Measurements from ENCODE around the gene IFITM2.

IFITM2 gene

DNA sequence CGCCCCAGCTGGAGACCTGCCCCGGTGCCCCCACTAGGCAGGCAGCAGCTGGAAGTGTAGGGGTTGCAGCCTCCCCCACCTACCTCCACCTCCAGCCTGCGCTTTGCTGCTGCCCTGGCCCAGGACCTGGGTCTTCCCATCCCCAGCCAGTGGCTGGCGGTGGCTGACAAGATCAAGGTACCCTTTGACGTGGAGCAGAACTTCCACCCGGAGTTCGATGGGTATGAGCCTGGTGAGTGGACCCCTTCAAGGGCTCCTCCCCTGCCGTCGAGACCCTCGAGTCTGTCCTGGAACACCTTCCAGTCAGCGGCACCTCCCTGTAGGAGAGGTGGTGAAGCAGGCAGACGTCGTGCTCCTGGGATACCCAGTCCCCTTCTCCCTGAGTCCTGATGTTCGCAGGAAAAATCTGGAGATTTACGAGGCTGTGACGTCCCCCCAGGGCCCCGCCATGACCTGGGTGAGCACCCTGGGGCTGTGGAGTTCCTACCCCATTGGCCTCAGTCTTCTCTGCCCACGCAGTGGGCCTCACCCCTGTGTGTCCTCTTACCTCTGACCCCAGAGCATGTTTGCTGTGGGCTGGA lies 14.3 kb upstream of the IFITM2 start:
- DNase-seq (ENCODE audit: low spot score), result no peak

DNA sequence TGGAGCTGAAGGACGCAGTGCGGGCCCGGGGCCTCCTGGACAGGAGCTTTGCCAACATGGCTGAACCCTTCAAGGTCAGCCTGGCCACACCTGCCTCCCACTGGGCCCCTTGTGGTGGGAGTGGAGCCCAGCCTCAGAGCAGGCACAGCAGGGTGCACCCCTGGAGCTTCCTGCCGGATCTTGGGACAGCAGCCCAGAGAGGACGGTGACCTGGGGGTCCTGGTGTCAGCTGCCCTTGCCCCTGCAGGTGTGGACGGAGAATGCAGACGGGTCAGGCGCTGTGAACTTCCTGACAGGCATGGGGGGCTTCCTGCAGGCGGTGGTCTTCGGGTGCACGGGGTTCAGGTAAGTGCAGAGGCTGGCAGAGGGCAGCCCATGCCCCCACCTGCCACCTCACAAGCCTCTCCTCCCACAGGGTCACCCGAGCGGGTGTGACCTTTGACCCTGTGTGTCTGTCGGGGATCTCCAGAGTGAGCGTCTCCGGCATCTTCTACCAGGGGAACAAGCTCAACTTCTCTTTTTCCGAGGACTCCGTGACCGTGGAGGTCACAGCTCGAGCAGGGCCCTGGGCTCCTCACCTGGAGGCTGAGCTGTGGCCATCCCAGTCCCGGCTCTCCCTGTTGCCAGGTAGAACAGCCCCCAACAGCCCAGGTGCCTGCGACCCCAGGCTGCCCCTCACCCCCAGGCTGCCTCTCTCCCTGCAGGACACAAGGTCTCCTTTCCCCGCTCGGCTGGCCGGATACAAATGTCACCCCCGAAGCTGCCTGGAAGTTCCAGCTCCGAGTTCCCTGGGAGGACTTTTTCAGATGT lies 13.6 kb upstream of the IFITM2 start:
- DNase-seq (ENCODE audit: low spot score), result no peak

DNA sequence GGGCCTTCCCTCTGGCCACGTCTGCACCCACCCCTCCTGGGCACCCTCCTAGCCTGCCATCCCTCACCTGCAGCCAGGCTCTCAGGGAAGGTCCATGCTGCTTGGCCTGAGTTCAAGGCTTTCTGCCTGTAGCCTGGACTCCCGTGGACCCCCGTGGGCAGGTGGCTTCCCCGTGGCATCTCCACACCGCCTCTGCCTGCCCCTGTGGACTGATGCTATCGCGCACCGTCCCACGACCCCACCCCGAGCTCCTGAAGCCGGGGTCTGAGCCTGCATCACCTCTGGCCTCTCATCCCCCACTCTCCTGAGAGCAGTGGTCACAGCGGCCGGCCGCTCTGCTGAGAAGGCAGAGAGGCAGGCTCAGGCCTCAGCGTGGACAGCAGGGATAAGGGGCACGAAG lies 12.8 kb upstream of the IFITM2 start:
- no peak for DNase-seq (ENCODE audit: low spot score)

DNA sequence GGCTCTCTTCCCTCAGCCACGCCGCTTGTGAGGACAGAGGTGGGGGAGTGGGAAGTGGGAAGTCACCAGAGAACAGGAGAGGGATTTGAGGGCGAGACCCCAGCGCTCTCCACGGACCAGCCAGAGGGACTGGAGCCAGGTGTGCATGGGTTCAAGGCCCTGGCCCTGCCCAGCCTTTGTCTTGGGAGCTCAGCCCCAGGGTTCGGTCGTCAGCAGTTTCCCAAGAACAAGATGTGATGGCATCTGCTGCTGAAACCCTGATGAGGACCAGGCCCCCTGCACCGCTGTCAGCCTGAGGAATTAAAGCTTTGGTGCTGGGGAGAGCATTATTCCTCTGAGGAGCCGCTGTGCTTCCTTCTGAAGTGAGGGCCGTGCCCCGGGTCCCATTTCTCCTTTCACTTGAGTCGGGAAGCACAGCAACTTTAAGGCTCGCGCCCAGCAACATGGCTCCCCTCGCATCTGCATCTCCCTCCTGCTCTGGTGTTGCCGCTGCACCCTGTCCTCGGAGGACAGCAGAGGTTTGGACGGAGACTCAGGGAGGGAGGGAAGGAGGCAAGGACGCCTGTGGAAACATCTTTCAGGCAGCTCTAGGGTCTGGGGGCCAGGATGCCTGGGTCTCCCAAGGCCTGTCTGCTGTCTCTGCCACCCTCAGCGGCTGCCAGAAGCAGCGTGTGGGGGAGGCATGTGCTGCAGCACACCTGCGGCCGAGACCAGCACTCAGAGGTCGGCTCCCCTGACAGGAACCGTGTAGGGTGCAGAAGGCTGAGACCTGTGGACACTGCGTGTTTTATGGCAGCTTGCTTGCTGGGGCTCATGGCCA lies 12.1 kb upstream of the IFITM2 start:
- no peak for DNase-seq (ENCODE audit: low spot score)

DNA sequence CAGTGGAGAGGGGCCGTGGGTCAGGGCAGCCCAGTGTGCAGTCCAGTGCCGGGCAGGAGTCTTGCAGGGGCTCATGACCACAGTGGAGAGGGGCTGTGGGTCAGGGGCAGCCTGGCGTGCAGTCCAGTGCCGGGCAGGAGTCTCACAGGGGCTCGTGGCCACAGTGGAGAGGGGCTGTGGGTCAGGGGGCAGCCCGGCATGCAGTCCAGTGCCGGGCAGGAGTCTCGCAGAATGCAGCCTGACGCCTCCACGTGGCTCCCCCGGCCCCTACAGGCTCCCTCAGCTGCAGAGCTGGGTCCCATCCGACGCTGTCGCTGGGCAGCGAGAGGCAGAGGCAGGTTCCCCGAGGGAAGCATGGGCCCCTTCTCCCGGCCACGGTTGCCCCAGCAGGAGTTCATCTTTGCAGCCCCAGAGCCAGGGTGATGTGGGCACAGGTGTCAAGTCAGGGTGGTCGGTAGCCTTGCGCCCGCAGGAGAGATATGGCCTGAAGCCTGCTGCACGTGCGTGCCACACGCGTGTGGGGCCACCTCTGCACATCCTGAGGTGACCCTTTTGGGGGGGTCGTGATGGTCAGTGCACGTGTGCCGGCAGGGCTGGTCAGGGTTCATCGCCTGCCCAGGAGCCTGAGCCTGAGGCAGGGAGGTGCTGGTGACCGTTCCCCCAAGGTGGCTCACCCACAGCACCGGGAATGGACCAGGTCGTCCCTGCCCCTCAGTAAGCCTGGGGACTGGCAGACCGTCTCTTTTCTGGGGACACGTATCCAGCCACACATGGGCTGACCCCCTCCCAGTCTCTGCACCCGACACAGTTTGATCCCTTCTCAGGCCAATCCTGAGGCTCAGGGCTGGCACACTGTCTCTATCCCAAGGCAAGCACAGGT lies 11.2 kb upstream of the IFITM2 start:
- DNase-seq (ENCODE audit: low spot score), result no peak

DNA sequence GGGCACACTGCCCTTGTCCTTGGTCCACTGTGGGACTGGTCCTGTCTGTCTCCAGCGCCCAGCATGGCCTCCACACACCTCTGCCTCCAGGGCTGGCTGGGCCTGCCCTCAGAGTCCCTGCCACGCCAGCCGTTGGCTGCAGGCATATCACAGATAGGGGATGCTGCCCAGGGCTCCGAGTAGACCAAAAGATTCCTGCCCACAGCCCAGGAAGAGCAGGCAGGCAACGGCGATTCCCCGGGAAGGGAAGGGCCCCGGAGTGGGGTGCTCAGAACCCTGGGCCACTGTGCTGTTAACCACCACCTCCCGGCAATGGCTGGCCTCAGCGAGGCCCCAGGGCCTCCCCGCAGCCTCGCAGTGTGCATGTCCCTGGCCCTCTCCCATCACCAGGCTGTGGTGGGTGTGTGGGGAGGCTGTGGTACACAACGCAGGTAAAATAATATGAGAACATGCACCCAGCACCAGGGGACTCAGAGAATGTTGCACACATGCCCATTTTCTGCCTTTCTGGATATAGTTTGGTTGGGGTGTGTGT lies 10.5 kb upstream of the IFITM2 start:
- DNase-seq (ENCODE audit: low spot score), result no peak

DNA sequence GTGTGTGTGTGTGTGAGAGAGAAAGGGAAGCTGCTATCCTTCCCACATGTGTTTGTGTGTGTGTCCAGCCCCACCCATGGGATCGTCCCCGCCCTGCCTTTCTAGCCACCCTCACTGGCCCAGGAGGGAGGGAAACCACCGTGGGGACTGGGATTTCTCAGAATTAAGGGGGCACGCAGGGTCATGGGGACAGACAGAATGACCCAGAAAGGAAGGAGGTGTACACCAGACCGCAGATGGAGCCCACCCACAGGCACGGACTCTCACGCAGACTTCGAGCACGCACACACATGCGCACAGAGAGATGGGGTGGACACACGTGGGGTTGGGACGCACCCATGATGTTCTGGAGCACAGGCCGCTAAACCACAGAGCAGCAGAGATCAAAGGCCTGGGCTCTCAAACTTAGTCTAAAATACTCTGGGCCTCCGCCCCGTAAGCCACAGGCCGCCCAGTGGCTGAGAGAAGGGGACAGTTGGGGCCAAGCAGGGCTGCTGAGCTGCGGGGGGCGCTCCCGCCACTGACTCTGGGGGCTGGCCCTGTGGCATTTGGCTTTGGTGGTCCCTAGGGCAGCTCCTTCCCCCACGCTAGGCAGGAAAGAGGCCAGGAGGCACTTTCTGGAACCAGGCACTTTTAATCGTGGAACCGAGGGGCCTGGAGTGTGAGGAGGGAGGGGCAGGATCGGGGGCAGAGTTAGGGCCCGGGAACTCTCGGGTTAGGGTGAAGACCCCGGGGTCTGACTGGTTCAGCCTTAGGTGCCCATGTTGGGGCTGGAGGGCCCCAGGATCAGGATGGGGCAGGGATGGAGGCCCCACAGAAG lies 9.8 kb upstream of the IFITM2 start:
- DNase-seq (ENCODE audit: low spot score), result no peak

DNA sequence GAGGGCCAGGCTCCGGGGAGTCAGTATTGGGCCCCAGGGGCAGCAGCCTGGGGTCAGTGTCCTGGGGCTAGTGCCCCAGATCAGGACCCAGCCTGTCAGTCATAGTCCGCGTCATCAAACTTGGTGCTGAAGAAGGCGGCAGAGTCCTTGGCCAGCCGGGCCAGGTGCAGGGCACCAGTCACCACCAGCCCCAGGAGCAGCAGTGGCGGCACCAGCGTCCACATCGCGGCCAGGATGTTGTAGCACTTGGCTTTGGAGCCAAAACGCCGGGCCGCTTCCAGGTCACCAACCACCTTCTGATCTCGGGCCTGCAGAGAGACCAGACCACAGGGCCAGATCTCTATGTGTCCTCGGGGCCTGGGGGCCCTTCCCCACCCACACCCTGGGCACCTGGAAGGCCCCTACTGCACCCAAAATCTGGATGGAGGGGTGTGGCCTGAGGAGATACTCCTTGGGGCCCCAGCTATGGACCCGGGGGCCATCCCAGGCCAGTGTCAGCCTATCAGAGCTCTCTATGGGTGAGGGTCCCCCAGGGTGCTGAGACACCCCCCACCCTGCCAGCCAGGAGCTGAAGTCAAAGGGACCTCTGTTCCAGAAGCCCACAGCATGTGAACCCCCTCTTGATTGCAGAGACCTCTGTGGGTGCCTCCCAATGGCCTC lies 9.1 kb upstream of the IFITM2 start:
- no peak for DNase-seq (ENCODE audit: low spot score)

DNA sequence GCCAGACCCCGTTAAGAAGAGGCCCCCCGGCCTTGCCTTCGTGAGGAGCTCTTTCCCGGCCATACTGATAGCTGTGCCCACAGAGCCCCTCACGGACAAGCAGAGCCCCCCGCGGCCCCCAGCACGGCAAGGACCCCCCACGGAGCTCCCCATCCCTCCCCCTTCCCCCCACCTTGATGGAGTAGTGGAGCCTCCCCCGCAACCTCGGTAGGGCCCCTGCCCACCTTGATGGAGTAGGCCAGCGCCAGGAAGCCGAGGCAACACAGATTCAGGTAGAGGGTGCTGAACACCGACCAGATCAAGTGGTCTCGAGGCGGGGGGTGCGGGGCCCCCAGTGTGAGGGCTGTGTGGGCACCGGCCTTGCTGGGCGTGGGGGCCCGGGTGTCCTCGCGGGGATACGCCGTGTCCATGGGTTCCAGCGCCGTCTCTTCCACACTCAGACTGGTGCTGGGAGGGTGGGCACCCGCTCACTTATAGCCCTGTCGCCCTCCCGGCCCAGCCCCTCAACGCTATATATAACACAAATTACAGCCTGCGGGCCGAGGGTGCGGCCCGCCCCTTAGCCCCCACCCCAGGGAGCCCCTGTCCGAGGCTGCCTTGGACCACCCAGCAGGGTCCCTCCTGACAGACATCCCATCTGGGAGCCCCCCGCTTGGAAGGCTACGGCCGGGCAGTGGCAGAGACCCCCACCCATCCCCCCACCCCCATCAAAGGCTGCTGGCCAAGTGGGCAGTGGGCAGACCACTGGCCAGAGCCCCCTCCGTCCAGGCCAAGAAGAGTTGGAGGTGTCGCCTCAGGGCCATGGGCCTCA lies 8.3 kb upstream of the IFITM2 start, which contains the start of gene IFITM5:
Gene IFITM5, minus strand, starts transcription at position 446 of the 811 bp plus-strand sequence. Its CDS starts 36 bp downstream, at position 410.
- no peak for DNase-seq (ENCODE audit: low spot score)

DNA sequence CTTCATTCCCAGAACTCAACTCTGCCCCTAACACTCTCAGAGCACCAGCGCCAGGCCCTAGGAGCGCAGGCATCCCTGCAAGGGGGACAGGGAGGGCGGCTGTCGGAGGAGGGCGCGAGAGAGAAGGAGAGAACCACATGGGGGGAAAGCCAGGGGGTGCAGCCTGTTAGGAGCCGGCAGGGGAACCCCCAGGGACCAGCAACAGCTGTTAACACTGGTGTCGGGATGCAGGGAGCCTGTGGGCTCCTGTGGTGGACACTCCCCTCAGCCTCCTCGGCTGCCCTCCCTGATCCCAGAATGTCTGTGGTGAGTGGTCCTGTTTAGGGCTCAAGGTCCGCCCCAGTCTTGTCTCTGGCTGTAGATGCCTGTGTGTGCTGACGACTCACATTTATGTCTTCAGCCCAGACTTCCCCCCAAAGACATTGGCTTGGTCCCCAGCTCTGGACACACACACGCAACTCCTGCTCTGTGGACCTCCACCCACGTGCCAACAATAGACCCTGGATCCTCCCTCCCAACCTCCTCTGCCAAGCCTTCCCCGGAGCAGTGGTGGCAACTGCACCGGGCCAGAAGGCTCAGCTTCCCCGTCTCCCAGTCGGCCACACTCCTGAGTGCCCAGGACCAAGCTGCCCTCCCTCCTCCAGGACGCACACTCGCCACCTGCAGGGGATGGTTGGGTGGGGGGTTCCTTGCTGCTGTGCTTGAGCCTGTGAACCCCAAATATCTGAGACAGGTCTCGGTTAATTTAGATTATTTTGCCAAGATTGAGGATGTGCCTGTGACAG lies 7.5 kb upstream of the IFITM2 start:
- no peak for DNase-seq (ENCODE audit: low spot score)

DNA sequence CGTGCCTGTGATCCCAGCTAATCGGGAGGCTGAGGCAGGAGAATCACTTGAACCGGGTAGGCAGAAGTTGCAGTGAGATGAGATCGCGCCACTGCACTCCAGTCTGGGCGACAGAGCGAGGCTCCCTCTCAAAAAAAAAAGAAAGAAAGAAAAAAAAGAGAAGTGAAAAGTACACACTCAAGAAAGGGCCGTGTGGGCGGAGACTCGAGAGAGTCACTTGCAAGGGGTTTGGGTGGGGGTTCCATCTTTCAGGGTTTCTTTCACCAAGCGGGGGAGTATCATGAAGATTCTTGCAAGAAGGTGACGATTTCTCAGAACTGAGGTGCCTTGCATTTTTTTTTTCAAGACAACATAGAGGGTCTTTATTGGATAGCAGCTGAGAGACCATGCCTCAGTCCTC lies 4.3 kb upstream of the IFITM2 start:
- DNase-seq (ENCODE audit: low spot score), result no peak

DNA sequence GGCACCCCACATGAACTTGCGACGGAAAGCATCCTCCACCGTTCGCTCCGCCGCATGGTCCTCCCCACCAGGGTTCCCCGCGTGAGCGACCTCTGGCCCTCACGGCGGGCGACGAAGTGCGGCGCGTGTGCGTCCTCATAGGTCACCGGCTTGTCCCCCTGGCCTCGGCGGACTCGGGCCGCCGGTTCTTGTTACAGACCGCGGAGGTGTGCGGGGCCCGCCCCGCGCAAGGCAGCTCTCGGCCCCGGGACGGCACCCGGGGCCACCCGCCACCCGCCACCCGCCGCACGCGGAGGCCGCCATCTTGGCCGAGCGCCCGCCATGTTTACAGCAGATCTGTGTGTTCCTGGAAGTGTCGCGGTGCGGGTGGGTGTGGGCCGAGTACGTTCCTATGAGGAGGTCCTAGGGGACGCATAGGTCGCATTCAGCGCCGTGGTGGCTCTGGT lies 3.5 kb upstream of the IFITM2 start:
- DNase-seq (ENCODE audit: low spot score), result no peak

DNA sequence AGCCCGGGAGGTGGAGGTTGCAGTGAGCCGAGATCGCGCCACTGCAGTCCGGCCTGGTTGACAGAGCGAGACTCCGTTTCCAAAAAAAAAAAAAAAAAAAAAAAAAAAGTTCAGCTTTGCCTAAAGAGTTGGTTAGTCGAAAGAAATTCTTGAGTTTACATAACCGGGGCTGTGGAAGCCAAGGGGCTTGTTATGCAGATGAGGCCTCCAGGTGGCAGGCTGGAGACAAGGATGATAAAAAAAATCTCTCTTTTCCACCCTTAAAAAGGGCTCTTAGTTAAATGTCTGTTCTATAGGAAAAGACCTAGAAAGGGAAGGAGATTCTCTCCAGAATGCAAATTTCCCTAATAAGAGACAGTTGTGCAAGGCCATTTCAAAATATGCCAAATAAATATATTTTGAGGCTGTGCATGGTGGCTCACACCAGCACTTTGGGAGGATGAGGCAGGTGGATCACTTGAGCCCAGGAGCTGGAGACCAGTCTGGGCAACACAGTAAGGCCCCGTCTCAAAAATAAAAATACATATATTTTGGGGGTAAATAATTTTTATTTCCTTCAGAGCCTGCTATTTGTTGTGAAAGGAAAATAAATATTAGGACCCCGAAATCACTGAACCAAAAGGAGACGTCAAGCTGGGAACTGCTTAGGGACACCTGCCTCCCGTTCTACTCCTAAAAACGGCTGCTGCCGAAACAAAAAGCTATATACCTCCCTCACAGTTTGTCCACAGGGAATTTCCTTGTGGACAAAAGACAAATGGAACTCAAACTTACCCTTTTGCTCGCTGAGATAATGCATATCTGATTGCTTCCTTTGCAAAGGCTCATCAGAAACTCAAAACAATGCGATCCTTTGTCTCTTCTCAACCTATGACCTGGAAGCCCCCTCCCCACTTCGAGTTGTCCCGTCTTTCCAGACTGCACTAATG lies 2.4 kb upstream of the IFITM2 start:
- no peak for DNase-seq (ENCODE audit: low spot score)

DNA sequence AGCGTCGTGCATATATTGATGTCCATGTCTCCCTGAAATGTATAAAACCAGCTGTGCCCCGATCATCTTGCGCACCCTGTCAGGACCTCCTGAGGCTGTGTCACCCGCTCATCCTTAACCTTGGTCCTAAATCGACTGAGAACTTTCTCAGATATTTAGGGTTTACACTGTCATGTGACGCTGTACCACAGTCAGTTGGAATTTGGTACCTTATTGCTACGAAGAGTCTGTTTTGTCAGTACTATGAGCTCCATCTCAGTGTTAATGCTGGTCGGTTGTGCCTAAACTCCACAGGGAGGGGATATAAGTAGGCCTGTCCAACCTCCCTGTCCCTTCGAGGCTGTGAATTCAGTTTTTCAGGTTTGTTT lies 1.8 kb upstream of the IFITM2 start:
- no peak for DNase-seq (ENCODE audit: low spot score)

DNA sequence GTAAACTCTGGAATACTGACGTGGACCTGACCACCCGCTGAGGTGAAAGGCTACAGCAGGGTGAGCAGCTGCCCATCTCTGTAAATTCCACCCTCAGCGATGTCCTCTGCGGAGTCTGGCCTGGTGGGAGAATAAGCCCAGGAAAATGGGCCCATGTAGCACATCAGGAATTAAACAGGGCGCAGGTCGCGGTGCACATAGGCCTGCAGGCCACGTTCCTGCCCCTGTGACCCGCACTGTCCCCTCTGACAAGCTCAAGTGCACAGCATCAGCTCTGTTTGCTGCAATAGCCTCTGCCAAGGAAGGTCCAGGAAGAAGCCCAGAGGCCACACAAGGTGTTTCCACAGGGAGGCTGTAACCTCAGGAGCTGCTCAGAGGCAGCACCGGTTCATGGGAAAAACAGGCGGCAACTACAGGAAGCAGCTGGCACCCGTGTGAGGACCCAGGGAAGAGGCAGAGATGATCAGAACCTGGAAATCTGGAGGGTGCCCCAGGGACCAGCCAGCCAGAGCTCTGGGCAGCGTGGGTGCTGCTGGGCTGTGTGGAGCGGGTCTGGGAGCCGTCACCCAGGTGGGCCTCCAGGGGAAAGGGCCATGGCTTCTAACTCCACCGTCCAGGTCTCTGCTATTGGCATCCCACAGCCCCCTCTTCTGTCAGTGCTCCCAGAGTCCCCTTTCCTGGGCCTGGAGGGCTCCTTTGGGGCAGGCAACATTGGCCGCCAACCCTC lies 808 bp upstream of the IFITM2 start:
- DNase-seq (ENCODE audit: low spot score), result no peak
